VCaP (cell line): Measurements from ENCODE around the gene ABCA6.

Experiments
- H3K27ac ChIP-seq: fragments of 450-650 bp; 2 replicates; pipeline ENCODE4 v1.5.1; 2017
- CTCF ChIP-seq: fragments of 450-650 bp; conservative IDR thresholded peaks from 2 replicates; pipeline ENCODE4 v1.5.1; 2017; ENCODE audit warnings: mild to moderate bottlenecking, moderate library complexity

ABCA6 gene

GRCh38 chr17:69060822-69061221 is 80.9 kb downstream of the ABCA6 start, which contains the start of gene ABCA9:
TSS of gene ABCA9 (minus strand) at chr17:69060927. CDS start at chr17:69051126, 9,801 bp downstream.
- TF ChIP-seq CTCF, result no peak
- H3K27ac ChIP-seq, result no peak within 1 kb of the TSS

GRCh38 chr17:69059458-69060175 is 82.1 kb downstream of the ABCA6 start:
- no peak for TF ChIP-seq CTCF
- H3K27ac ChIP-seq, result no peak overlapping the region

GRCh38 chr17:69058165-69058564 is 83.5 kb downstream of the ABCA6 start:
- no peak overlapping the region for H3K27ac ChIP-seq
- no peak for TF ChIP-seq CTCF

- TF ChIP-seq CTCF, result no peak
- H3K27ac ChIP-seq, result no peak overlapping the region
Observed at GRCh38 chr17:69057280-69057679, 84.4 kb downstream of the ABCA6 start.

GRCh38 chr17:69056179-69056823 is 85.4 kb downstream of the ABCA6 start:
- no peak overlapping the region for H3K27ac ChIP-seq
- no peak for TF ChIP-seq CTCF

GRCh38 chr17:69055334-69055733 is 86.4 kb downstream of the ABCA6 start:
- TF ChIP-seq CTCF, result no peak
- no peak overlapping the region for H3K27ac ChIP-seq

GRCh38 chr17:69050999-69051775 is 90.5 kb downstream of the ABCA6 start:
- no peak for TF ChIP-seq CTCF

More at GRCh38 chr17:69050999-69051775, 90.5 kb downstream of the ABCA6 start:
- H3K27ac ChIP-seq, result no peak overlapping the region
